Thymus (tissue), 11 donors: Measurements from ENCODE around the gene ARHGAP6. TPM values are rescaled to one million over a fixed set of nuclear protein-coding genes. Genes with fewer than 3 reads are reported as not detected.

Experiments
- DNase-seq, 9 donors: peaks; one replicate each; pipeline ENCODE4 v3.0.0-alpha.2; 2013; ENCODE audit warnings: low spot score in 9 of 9, low read depth in 6 of 9, missing footprints in 1 of 9
- H3K27ac ChIP-seq, 2 donors: one replicate each; pipeline ENCODE4 v1.5.1; 2013; ENCODE audit warnings: control low read depth in 1 of 2, low read depth in 1 of 2, low read length in 1 of 2, mild to moderate bottlenecking in 1 of 2, moderate library complexity in 1 of 2
- H3K27me3 ChIP-seq, 2 donors: one replicate each; pipeline ENCODE4 v1.5.1; 2013; ENCODE audit warnings: low read length in 1 of 2; ENCODE audit not compliant: control insufficient read depth in 2 of 2, insufficient read depth in 1 of 2
- H3K36me3 ChIP-seq, 2 donors: one replicate each; pipeline ENCODE4 v1.5.1; 2013; ENCODE audit warnings: low read length in 1 of 2, mild to moderate bottlenecking in 1 of 2, moderate library complexity in 1 of 2; ENCODE audit not compliant: control insufficient read depth in 2 of 2, insufficient read depth in 2 of 2
- H3K4me1 ChIP-seq, 2 donors: one replicate each; pipeline ENCODE4 v1.5.1; 2013; ENCODE audit warnings: low read length in 2 of 2; ENCODE audit not compliant: control insufficient read depth in 2 of 2, insufficient read depth in 2 of 2
- H3K4me3 ChIP-seq, 2 donors: one replicate each; pipeline ENCODE4 v1.5.1; 2013; ENCODE audit warnings: low read length in 2 of 2, control low read depth in 1 of 2, mild to moderate bottlenecking in 1 of 2
- H3K9me3 ChIP-seq, 2 donors: one replicate each; pipeline ENCODE4 v1.5.1; 2013; ENCODE audit warnings: low read length in 1 of 2, mild to moderate bottlenecking in 1 of 2; ENCODE audit not compliant: control insufficient read depth in 2 of 2, insufficient read depth in 1 of 2
- whole genome bisulfite sequencing: extraction: QIAGEN DNeasy Blood & Tissue Kit; methylation state at CpG from one replicate; pipeline ENCODE4 v1.1.7; 2013; 5-methylcytosine and 5-hydroxymethylcytosine counted together
- polyA plus RNA-seq: library from polyadenylated mRNA; stranded (reverse); fragments of 200-250 nt; gene quantifications from one replicate; pipeline ENCODE4 v1.2.3, GENCODE V29; 2013
- total RNA-seq: library from RNA; stranded (reverse); fragments of 120-200 nt; gene quantifications from one replicate; pipeline ENCODE4 v1.2.4, GENCODE V29; 2013
- donor health status: healthy.

The ARHGAP6 gene
- total and polyA plus RNA-seq, 2 donors = 0.71 to 2.3 TPM

GRCh38 chrX:11422525-11422857 lies 243.2 kb downstream of the ARHGAP6 start:
- Histone ChIP-seq H3K27me3 (peaks cover 2 to 15% of the 10 kb centered on the region in 2 donors), H3K9me3 (no peaks in the 10 kb centered on the region), H3K36me3 (no peaks in the 10 kb centered on the region), H3K27ac (no peak overlapping the region), H3K4me1 (no peaks in the 10 kb centered on the region), H3K4me3 (no peak overlapping the region)
- DNase-seq = no peak

GRCh38 chrX:11421805-11422524 lies 243.8 kb downstream of the ARHGAP6 start:
- H3K9me3 ChIP-seq = no peaks in the 10 kb centered on the region

GRCh38 chrX:11420851-11421250 lies 244.9 kb downstream of the ARHGAP6 start:
- Histone ChIP-seq H3K4me1 (no peaks in the 10 kb centered on the region), H3K9me3 (no peaks in the 10 kb centered on the region), H3K36me3 (no peaks in the 10 kb centered on the region), H3K27me3 (no peaks in the 10 kb centered on the region), H3K27ac (no peak overlapping the region), H3K4me3 (no peak overlapping the region)
- 94% methylated on average over 4 of the region's 4 CpGs for WGBS
- no peak for DNase-seq

More at GRCh38 chrX:11421805-11422524, 243.8 kb downstream of the ARHGAP6 start:
- no peaks in the 10 kb centered on the region for H3K36me3 ChIP-seq
- no peak for DNase-seq
- peaks cover 0 to 9% of the 10 kb centered on the region in 2 donors for H3K27me3 ChIP-seq
- no peak overlapping the region for H3K27ac ChIP-seq
- H3K4me1 ChIP-seq = no peaks in the 10 kb centered on the region
- H3K4me3 ChIP-seq = no peak overlapping the region
- whole genome bisulfite sequencing = 89% methylated on average over 5 of the region's 5 CpGs

GRCh38 chrX:11419102-11419501 lies 246.6 kb downstream of the ARHGAP6 start:
- DNase-seq = no peak
- Histone ChIP-seq H3K4me3 (no peak overlapping the region), H3K4me1 (no peaks in the 10 kb centered on the region), H3K9me3 (no peaks in the 10 kb centered on the region), H3K27me3 (no peaks in the 10 kb centered on the region), H3K36me3 (no peaks in the 10 kb centered on the region), H3K27ac (no peak overlapping the region)
- 67% methylated on average over 6 of the region's 6 CpGs for WGBS

- WGBS = 81% methylated on average over 13 of the region's 13 CpGs
- H3K36me3 ChIP-seq = no peaks in the 10 kb centered on the region
- no peak overlapping the region for H3K27ac ChIP-seq
- H3K4me3 ChIP-seq = no peak overlapping the region
- H3K27me3 ChIP-seq = no peaks in the 10 kb centered on the region
- H3K9me3 ChIP-seq = no peaks in the 10 kb centered on the region
- DNase-seq = no peak
- H3K4me1 ChIP-seq = no peaks in the 10 kb centered on the region
These were observed 249.1 kb downstream of the ARHGAP6 start for GRCh38 chrX:11416600-11416999.

- no peaks in the 10 kb centered on the region for H3K36me3 ChIP-seq
- H3K27ac ChIP-seq = no peak overlapping the region
- no peak overlapping the region for H3K4me3 ChIP-seq
- no peaks in the 10 kb centered on the region for H3K4me1 ChIP-seq
- H3K9me3 ChIP-seq = no peaks in the 10 kb centered on the region
- WGBS = 100% methylated on average over 1 of the region's 1 CpG
- DNase-seq = no peak
- no peaks in the 10 kb centered on the region for H3K27me3 ChIP-seq
These were observed 251.6 kb downstream of the ARHGAP6 start for GRCh38 chrX:11414091-11414490.

DNA sequence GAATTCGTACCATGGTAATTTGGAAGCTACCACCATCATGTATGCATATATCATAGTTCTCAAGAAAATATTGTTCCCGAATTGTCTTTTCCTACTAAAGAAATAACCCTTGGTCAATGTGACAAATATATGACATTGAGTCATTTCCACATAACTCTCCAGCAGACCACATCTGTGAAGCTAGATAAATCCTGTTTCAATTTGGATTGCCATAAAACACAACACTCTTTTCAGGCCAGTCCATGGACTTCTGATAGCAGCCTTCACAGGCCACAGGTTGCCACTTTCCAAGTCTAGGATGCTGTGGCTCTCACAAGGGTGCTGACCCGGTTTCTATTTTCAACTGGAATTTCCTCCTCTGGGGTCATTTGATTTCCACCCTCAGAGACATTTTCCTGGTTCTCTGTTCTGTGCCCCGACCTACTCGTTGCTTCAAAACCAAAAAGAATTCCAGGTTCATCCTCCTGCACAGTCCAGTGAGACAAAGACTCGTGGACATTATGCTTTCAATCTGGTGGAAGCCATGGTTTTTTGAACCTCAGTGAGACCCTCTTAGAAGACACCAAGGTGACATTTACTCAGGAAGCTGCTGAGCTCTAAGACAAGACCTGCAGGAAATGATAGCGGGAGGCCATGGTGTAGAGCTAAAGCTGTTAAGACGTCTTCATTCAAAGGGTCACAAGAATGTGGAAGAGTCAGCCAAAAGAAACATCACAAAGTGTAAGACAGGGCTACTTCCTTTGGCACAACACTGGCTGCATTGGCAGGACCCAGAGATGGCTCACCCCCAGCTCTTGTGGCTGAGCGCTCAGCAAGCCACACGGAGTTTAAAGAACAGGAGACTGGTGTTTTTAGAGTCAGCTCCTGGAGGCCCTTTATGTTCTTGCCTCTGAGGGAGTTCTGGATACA lies 252.8 kb downstream of the ARHGAP6 start:
- DNase-seq = no peak
- Histone ChIP-seq H3K4me3 (no peak overlapping the region), H3K4me1 (no peaks in the 10 kb centered on the region), H3K27me3 (no peaks in the 10 kb centered on the region), H3K9me3 (no peaks in the 10 kb centered on the region), H3K36me3 (no peaks in the 10 kb centered on the region), H3K27ac (no peak overlapping the region)
- WGBS = 83% methylated on average over 10 of the region's 10 CpGs

DNA sequence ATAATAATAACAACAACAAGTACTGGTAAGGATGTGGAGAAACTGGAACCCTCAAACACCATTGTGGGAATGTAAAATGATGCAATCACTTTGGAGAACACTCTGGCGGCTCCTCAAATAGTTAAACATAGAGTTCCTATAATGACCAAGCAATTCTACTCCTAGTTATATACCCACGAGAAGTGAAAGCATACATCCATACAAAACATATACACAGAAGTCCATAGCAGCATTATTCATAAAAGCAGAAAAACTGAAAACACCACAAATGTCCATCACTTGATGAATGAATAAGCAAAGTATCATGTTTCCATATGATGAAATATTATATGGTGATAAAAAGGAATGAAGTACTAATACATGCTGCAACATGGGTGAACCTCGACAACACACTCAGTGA lies 255.8 kb downstream of the ARHGAP6 start:
- H3K4me3 ChIP-seq = no peak overlapping the region
- no peaks in the 10 kb centered on the region for H3K9me3 ChIP-seq
- no peaks in the 10 kb centered on the region for H3K27me3 ChIP-seq
- H3K36me3 ChIP-seq = no peaks in the 10 kb centered on the region
- no peak for DNase-seq
- WGBS = 94% methylated on average over 3 of the region's 3 CpGs
- no peak overlapping the region for H3K27ac ChIP-seq
- no peaks in the 10 kb centered on the region for H3K4me1 ChIP-seq

DNA sequence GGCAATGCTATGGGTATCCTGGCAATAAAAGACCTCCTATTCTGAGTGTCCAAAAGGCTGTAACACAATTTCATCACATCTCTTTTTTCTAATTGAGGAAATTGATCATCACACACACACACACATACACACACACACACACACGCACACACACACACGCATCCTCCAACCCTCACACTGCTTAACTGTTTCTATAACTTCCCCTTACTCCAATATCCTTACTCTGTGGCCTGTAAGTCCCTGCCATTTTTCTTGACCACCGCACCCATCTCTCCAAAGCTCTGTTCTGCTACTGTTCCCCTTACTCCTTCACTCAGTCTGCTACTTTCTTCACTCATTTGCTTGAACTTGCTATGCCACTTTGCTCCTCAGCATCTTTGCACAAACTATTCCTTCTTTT lies 256.9 kb downstream of the ARHGAP6 start:
- no peaks in the 10 kb centered on the region for H3K27me3 ChIP-seq
- no peak for DNase-seq
- no peak overlapping the region for H3K4me3 ChIP-seq
- no peaks in the 10 kb centered on the region for H3K4me1 ChIP-seq
- WGBS = 93% methylated on average over 3 of the region's 3 CpGs
- no peaks in the 10 kb centered on the region for H3K9me3 ChIP-seq
- H3K27ac ChIP-seq = no peak overlapping the region
- no peaks in the 10 kb centered on the region for H3K36me3 ChIP-seq
